ENCODE data around the gene UBE2U.
"Not testable (repeated sequence)": the region's sequence is repeated elsewhere in the genome, so short reads cannot be mapped to it uniquely, and the experiment has no call there.

GRCh38 chr1:64257233-64257632, 53.8 kb downstream of the UBE2U start:
- TF ChIP-seq CTCF, POLR2A (IDR thresholded peaks at IDR 0.05): not testable (repeated sequence)
